ENCODE measurements around the gene C19orf12. TPM values are rescaled to one million over a fixed set of nuclear protein-coding genes. Genes with fewer than 3 reads are reported as not detected.

The C19orf12 gene
- 13.0 and 17.2 TPM in 2 replicates for total RNA-seq (2014; rRNA removed; shearing (Covaris generic))
- 8.4 and 11.4 TPM in 2 replicates for polyA plus RNA-seq (2016; fragmentation: Nextera tagmentation; extraction: Ambion mirVana)
- long read RNA-seq, partial matches to known transcripts = 0 of 8 reads
- long read RNA-seq, other reads (novel, unspliced or antisense) = 2 of 8 reads

GRCh38 chr19:29714953-29715700 lies at the start of gene C19orf12:
Gene C19orf12 (minus strand): TSS chr19:29715261. CDS start chr19:29708413, 6,848 bp downstream.
- H3K27ac ChIP-seq (ENCODE audit: low read depth) = 0 out of 2 replicates have a peak within 1 kb of the TSS, but pooled peaks have one; percentile 26

GRCh38 chr19:29764361-29764760 lies 49.3 kb upstream of the C19orf12 start:
- no peaks in the 10 kb centered on the region for H3K36me3 Mint-ChIP-seq (ENCODE audit: low read depth)
- H3K27me3 Mint-ChIP-seq (ENCODE audit: insufficient read depth, low read depth, poor library complexity) = peaks cover 15% of the 10 kb centered on the region
- no peak overlapping the region for H2AFZ ChIP-seq
- H3K9me3 Mint-ChIP-seq = no peaks in the 10 kb centered on the region
- no peak overlapping the region for H3K4me3 ChIP-seq
- no peak overlapping the region for H3K27ac ChIP-seq (ENCODE audit: low read depth)
- DNase-seq (ENCODE audit: low spot score) (no peak), ATAC-seq (no peak)
- no peaks in the 10 kb centered on the region for H3K9me2 ChIP-seq (ENCODE audit: insufficient read depth)
- H3K4me3 Mint-ChIP-seq = no peak overlapping the region
- no peaks in the 10 kb centered on the region for H3K36me3 ChIP-seq (ENCODE audit: insufficient read depth)
- H3F3A ChIP-seq (replicated peaks; ENCODE audit: low read depth) = no peaks in the 10 kb centered on the region
- no peak for TF ChIP-seq EZH2 (IDR thresholded peaks at IDR 0.05; ENCODE audit: low read depth, unreplicated experiment)
- TF ChIP-seq NANOG (IDR thresholded peaks at IDR 0.05; ENCODE audit: borderline replicate concordance) = no peak
- TF ChIP-seq ZNF114 (CRISPR knock-in tag; IDR thresholded peaks at IDR 0.05) = no peak
- no peak overlapping the region for H3K4me2 ChIP-seq
- peaks cover 6% of the 10 kb centered on the region; the same call in 1 of the 3 replicates for H3K4me1 Mint-ChIP-seq
- H3K4me1 ChIP-seq (ENCODE audit: insufficient read depth) = no peaks in the 10 kb centered on the region
- H3K27ac Mint-ChIP-seq = no peak overlapping the region
- H3K27me3 ChIP-seq (ENCODE audit: insufficient read depth) = no peaks in the 10 kb centered on the region
- H3K79me2 ChIP-seq (replicated peaks; ENCODE audit: insufficient read depth) = no peaks in the 10 kb centered on the region
- H4K20me1 ChIP-seq (replicated peaks; ENCODE audit: insufficient read depth) = no peaks in the 10 kb centered on the region

More at GRCh38 chr19:29714953-29715700, at the start of gene C19orf12:
- TF ChIP-seq EZH2 (IDR thresholded peaks at IDR 0.05; ENCODE audit: low read depth, unreplicated experiment) = no peak
- TF ChIP-seq POLR2AphosphoS5 (IDR thresholded peaks at IDR 0.05; ENCODE audit: low read depth) = peak; percentile 77
- no peaks in the 10 kb centered on the region for H3K36me3 ChIP-seq (ENCODE audit: insufficient read depth)
- H3K4me1 ChIP-seq (ENCODE audit: insufficient read depth) = peaks cover 25% of the 10 kb centered on the region
- no peaks in the 10 kb centered on the region for H3K27me3 ChIP-seq (ENCODE audit: insufficient read depth)
- H3K4me2 ChIP-seq = peak within 1 kb of the TSS; percentile 92
- peak within 1 kb of the TSS; percentile 76 for H3K4me3 ChIP-seq
- H4K20me1 ChIP-seq (replicated peaks; ENCODE audit: insufficient read depth) = no peaks in the 10 kb centered on the region
- no peaks in the 10 kb centered on the region for H3K36me3 Mint-ChIP-seq (ENCODE audit: low read depth)
- DNase-seq (ENCODE audit: low spot score) (peak; percentile 74), ATAC-seq (peak; percentile 86)
- peak within 1 kb of the TSS; percentile 58; the same call in 1 of the 2 replicates for H3K27ac Mint-ChIP-seq
- no peaks in the 10 kb centered on the region; the same call in 2 of the 3 replicates for H3K9me3 Mint-ChIP-seq
- H2AFZ ChIP-seq = peak within 1 kb of the TSS; percentile 86
- H3K79me2 ChIP-seq (replicated peaks; ENCODE audit: insufficient read depth) = peaks cover 11% of the 10 kb centered on the region; the same call in 1 of the 2 replicates
- H3K9me2 ChIP-seq (ENCODE audit: insufficient read depth) = no peaks in the 10 kb centered on the region
- H3K27me3 Mint-ChIP-seq (ENCODE audit: insufficient read depth, low read depth, poor library complexity) = peaks cover 7% of the 10 kb centered on the region
- H3F3A ChIP-seq (replicated peaks; ENCODE audit: low read depth) = peaks cover 8% of the 10 kb centered on the region; the same call in 1 of the 2 replicates
- H3K4me3 Mint-ChIP-seq = peak within 1 kb of the TSS; percentile 81
- H3K4me1 Mint-ChIP-seq = peaks cover 27% of the 10 kb centered on the region

- no peak overlapping the region for H3K27ac Mint-ChIP-seq
- peaks cover 10% of the 10 kb centered on the region for H3K27me3 Mint-ChIP-seq (ENCODE audit: insufficient read depth, low read depth, poor library complexity)
- no peaks in the 10 kb centered on the region for H3K79me2 ChIP-seq (replicated peaks; ENCODE audit: insufficient read depth)
- no peaks in the 10 kb centered on the region for H3K9me3 Mint-ChIP-seq
- H3K4me1 ChIP-seq (ENCODE audit: insufficient read depth) = no peaks in the 10 kb centered on the region
- H4K20me1 ChIP-seq (replicated peaks; ENCODE audit: insufficient read depth) = no peaks in the 10 kb centered on the region
- no peak overlapping the region for H2AFZ ChIP-seq
- H3K27ac ChIP-seq (ENCODE audit: low read depth) = no peak overlapping the region
- DNase-seq (ENCODE audit: low spot score) (no peak), ATAC-seq (no peak)
- H3K4me3 ChIP-seq = no peak overlapping the region
- H3K4me3 Mint-ChIP-seq = no peak overlapping the region
- no peaks in the 10 kb centered on the region for H3K27me3 ChIP-seq (ENCODE audit: insufficient read depth)
- no peaks in the 10 kb centered on the region for H3K9me2 ChIP-seq (ENCODE audit: insufficient read depth)
- peaks cover 6% of the 10 kb centered on the region; the same call in 1 of the 3 replicates for H3K4me1 Mint-ChIP-seq
- no peaks in the 10 kb centered on the region for H3K36me3 ChIP-seq (ENCODE audit: insufficient read depth)
- H3F3A ChIP-seq (replicated peaks; ENCODE audit: low read depth) = no peaks in the 10 kb centered on the region
- H3K4me2 ChIP-seq = no peak overlapping the region
- no peaks in the 10 kb centered on the region for H3K36me3 Mint-ChIP-seq (ENCODE audit: low read depth)
- no peak for TF ChIP-seq ZNF114 (CRISPR knock-in tag; IDR thresholded peaks at IDR 0.05)
- TF ChIP-seq ETS1 (IDR thresholded peaks at IDR 0.05) = no peak
- TF ChIP-seq CREB1 (CRISPR knock-in tag; IDR thresholded peaks at IDR 0.05; ENCODE audit: low read depth) = no peak
- TF ChIP-seq STAT1 (IDR thresholded peaks at IDR 0.05; ENCODE audit: unreplicated experiment) = no peak
- TF ChIP-seq REST (IDR thresholded peaks at IDR 0.05; ENCODE audit: unreplicated experiment) = no peak
- TF ChIP-seq JUNB (IDR thresholded peaks at IDR 0.05; ENCODE audit: unreplicated experiment) = no peak
- TF ChIP-seq CTCF (conservative IDR thresholded peaks at IDR 0.05; ENCODE audit: low read depth in 2 of 2) = no peak
These were observed 48.1 kb upstream of the C19orf12 start for GRCh38 chr19:29763196-29763595.
